NCI-H446 treated with DMSO at 0.1 percent for 48 hours (cell line): Measurements from ENCODE around the gene SP6.

Experiments used
- DNase-seq: peaks from one replicate; lab custom pipeline; 2025; lab: John Stamatoyannopoulos, UW

SP6 gene

DNA sequence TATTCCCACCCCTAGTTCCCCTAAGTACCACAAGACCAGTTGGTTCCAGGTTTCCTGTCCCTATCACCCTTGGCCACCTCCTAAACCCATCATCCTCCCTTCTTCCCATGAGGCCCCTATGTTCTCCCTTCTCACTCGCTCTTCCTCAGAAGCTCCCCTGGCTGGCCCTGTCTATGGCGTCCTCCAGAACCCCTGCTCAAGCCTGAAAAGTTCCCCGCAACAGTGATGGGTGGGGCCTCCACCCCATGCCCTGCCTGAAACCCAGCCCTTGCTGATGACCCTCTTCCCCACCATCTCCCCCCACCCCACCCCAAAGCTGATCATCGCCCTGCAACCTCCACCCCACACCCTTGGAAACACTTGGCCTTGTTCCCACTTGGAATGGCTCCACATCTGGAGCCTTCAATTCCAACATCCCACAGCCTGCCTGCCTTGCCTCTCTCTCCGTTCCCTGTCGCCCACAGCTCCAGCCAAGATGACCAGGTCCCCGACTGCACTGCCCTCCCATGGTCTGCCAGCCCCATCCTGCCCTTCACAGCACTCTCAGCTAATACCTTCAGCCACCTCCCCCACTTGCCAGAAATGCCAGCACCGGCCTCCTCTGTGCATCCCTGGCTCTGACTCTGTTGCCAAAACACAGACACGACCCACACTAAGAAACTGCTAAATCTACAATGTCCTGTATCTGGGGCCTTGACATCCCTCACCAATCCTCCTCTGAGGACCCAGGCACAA lies 39.9 kb downstream of the SP6 start:
- no peak for DNase-seq

DNA sequence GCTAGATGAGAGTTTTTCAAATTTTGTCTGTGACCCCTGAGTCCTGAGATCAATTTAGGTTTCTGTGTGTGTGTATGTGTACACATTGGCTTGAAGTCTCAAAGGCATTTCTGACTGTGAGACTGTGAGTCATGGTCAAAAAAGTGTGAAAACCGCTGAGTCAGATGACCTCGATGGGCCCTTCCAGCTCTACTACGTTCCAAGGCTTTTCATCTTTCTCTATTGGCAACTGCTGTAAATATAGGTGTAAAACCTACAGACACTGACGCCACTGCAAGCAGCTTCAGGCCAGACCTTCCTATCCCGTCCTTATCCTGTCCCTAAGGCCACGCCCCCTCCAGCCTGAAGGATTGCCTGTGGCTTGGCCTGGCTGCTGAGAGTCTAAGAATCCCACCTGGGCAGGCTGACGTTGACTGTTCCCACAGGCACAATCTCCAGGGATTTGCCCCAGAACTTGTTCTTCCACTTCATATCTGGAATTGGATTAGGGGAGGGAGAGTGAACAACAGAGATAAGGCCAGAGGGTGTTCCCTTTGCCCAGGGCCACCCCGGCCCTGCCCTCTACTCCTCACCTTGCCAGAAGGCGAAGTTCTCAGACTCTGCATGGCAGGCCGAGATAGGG lies 40.7 kb downstream of the SP6 start:
- DNase-seq = no peak

DNA sequence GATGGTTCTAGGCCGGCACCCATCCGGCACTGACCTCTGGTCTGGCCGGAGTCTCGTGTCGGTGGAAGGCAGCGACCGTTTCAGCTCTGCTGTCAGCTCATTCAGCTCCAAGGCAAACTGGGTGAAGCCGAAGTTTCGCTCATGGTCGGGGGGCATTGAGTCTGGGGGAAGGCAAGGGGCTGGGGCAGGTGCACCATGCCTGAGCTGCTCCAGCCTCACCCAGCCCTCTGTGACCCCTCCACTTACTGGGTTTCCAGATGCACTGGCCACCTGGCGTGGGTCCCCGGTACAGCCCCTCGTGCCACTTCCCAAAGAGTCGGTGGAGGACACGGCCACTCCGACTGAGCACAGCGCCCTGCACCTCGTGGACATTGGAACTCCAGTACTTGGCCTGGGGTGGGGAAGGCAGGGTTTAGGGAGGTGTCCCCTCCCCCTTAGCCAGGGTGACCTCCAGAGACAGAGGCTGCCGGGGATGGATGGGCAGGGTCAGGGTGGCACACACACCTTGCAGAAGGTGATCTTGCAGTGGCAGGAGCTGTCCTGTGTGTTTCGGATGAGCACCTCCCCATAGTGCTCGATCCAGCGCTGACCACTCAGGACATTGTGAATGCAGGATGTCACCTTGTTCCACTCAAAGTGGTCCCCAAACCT lies 42.0 kb downstream of the SP6 start:
- no peak for DNase-seq

DNA sequence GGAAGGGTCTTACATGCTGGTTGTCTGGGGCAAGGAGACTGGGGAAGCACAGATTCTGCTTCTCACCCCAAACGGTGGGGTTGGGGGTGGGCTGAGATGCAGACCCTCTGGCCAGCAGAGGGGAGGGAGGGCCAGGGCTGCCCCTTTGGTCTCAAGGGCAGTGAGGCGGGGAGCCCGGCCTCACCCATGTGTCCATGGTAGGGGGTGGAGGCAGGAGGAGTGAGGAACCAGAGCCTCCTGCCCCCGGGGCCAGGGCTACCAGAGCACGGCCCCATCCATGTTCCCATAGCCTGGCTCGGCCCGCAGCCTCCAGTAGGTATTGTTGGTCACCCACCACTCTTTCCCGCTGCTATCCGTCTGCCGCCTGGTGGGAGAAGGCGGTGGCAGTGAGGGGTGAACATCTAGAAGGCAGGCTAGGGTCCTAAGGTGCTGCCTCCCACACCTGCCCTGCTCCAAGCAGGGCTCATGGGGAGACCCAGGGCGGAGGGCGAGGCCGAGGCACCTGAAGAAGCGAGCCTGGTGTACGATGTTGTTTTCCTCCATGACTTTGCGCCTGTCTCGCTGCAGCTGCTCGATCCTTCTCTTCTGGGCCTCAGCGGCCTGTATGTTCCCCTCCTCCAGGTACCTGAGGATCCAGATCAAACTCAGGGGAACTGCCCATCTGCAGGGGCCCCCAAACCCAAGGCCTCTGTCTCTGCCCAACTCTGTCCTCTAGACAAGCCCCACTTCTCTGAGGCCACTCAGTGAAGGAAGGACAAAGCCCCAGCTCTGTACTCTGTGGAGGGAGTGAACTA lies 42.7 kb downstream of the SP6 start:
- DNase-seq = no peak

DNA sequence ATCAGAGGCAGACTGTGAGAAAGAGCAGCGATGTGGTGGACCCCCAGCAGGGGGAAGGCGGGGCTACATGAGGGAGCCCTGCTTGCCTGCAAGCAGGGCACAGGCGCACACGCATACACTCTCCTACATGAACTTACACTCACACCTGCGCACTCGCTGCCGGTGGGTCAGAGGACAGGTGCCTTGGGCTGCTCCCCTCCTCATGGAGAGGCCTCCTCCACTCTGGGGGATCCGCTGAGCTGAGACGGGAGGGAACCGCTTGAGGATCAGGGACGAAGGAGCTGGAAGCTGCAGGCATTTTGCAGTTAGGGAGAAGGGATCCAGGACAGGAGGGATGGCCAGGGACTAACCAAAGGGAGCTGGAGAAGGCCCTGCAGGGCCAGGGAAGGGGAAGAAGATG lies 43.5 kb downstream of the SP6 start:
- no peak for DNase-seq

DNA sequence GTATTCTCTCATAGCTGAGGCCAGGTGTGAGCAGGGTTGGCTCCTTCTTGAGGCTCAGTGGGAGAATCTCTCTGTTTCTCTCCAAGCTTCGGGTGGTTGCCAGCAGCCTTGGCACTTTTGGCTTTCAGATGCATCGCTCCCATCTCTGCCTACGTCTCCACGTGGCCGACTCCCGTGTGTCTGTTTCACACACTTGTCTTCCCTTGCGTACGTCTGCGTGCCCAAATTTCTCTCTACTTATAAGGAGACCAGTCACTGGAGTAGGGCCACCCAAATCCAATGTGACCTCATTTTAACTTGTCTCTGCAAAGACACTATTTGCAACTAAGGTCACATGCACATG lies 44.1 kb downstream of the SP6 start:
- DNase-seq = no peak

DNA sequence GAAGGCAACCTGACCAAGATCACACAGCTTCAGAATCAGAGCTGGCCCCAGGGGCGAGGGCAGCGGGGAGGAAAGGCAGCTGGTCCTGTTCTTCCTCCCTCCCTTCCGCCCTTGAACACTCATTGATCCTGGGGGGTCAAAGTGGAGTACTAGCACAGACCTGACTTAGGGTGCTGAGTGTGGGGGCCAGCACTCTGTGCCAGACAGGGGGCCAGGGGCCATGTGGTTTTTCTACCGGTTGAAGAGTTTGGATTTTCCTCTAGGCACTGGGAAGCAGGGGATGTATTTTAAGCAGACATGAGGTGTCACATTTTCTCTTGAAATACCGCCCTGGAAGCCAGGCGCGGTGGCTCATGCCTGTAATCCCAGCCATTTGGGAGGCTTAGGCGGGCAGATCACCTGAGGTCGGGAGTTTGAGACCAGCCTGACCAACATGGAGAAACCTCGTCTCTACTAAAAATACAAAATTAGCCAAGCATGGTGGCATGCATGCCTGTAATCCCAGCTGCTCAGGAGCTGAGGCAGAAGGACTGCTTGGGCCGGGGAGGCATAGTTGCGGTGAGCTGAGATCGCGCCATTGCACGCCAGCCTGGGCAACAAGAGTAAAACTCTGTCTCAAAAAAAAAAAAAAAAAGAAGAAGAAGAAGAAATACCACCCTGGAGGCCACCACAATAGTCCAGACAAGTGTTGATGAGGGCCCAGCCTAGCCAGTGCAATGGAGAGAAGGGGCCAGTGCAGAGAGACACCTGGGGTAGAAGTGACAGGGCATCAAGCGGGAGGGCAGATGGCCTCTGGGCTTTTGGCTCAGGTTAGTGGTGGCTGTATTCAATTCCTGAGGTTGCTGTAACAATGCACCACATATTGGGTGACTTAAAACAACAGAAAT lies 44.7 kb downstream of the SP6 start:
- no peak for DNase-seq

DNA sequence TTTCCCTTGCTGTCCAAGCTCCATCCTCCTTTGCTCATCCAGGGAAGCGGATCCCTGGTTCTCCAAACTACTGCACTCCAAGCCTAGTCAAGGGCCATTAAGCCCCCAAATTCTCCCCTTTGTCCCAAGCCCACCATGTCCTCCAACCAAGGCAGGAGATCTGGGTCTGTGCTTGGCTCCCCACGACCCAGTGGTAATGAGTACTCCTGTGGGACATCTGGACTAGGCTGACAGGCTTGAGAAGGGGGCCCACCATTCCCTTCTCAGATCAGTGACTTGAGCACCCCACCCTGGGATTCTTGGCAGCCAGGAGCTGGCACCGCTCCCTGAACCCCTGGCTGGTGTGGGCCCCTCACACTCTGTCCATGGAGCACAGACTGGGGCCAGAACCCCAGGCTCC lies 46.5 kb downstream of the SP6 start:
- DNase-seq = no peak

DNA sequence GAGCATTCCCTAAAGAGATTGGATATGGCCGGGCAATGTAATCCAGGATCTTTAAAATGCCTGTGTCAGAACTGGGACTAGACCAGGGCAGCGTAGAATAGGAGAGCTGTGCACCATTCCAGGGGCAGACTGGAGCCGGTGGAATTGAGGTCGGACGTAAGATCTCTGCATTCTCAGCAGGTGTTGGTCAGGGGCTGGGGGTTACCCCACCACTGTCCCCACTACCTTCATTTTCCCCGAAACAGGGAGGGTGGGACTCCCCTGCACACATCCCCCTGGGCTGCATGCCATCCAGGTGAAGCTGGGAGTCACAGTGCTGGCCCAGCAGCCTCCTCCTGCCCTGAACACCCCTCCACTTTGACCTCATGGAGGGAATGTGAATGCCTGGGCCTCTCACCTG lies 47.2 kb downstream of the SP6 start:
- no peak for DNase-seq

DNA sequence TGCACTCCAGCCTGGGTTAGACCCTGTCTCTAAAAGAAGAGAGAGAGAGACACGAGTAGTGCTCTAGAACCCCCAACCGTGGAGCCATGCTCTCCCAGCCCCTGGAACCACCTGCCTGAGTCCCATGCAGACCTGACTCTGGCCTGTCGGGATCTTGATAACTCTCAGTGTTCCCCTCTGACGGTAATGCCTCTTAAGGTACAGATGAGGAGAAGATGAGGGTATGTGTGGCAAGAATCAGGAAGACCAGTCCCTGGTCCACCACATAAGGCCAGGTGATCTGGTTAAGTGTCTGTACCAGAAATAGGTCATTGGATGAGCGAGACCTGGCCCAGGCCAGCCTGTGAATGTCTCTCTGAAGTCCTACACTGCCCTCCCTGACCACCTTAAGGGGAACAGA lies 47.8 kb downstream of the SP6 start:
- DNase-seq = no peak

DNA sequence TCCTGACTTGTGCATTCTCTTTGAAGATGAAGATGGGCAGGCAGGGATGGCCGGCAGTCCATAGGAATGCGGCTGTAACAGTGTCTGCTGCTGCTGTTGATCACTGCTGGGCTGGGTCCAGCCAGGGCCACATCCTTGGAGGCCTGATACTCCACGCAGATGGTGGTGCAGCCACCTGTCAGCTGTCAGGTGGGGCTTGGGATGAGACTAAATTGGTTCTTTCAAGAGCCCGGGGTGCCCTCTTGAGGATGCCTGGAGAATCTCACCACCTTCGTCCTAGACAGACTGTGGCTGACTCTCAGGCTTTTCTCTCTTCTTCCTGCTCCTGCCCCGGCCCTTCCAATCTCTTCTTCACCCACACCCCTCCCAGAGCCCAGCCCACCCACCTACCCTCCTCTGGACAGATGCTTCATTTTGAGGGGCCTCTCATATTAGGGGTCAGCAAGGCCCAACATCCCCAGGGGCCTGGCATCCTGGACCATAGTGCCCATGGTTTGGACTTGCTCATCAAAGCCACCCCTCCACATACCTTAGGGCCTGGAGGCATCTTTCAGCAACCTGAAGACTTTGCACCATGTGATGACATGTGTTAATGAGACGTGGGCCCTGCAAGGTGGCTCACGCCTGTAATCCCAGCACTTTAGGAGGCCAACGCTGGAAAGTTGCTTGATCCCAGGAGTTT lies 48.5 kb downstream of the SP6 start:
- no peak for DNase-seq

DNA sequence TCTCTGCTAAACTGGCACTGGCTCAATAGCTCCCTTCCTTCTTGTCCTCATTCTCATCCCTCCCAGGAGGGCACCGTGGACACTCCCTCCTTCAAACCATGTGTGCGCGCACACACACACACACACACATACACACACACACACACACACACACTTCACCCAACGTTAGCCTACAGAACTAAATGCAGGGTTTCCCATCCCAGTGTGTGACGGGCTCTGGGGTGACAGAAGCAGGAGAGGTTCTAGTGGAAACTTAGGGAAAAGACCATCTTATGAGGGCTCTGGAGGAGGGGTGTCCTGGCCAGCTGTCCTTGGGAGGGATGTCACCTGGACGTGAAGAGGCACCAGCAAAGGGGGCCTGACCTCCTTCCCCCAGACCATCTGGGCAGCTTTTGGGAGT lies 49.1 kb downstream of the SP6 start:
- DNase-seq = no peak

DNA sequence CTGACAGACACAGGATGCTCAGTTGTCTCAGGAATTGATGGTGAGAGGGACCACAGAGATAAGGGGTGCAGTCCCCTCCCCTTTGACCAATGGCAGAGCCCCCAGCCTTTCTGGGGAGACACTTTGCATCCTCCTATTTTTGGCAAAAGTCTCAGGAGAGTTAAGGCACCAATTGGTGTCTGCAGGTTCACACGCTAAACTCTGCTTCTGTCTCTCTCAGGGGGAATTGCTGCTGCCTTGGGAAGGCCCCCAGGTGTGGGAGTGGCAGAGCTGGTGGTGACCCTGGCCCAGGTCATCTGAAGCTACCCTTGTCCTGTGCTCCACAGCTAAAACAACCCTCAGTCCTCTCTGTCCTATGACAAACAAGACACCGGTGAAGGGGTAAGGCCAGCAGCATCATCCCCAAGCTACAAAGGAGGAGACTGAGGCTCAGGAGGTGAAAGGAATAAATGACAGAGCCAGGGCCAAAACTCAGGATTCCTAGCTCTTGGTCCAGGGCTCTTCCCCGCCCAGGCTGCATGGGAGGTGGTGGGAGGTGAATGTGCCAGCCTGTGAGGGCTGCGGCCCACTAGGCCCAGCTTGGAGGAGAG lies 49.7 kb downstream of the SP6 start:
- no peak for DNase-seq

DNA sequence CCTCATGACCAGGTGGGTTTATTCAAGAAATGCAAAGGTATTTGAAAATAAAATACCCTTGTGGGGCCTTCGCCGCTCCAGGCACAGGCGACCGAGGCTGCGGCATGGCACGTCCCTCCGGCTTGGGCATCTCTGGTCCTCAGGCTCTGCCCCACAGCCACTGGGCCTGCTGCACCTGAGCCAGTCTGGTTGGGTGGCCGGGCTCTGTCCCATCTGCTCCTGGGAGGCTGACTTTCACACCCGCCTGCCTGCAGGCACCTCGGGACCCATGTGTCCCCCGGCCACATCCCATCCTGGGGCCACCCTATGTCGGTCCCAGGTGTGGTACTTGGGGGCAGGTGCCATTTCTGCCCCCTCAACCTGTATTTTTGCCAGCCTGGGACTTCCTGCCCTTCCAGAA lies 50.3 kb downstream of the SP6 start:
- no peak for DNase-seq

DNA sequence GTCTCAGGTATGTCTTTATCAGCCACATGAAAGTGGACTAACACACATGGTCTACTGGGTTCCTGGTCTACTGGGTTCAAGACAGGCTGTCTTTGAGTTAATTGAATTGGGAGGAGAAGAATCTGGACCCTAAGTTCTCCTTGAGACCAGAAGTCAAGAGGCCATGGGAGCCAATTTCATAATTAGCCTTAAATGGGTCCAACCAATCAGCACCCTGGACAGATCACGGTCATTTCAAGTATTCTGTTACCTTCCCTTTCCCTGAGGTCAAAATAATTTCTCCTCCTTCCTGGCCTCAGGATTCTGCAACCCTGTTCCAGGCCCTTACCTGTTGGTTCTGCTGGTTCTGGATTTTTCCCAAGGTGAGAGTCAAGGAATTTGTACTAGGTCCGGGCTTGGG lies 53.2 kb downstream of the SP6 start:
- DNase-seq = no peak
